OCI-LY7 (cell line): ENCODE results near the gene HDGFL2.

Source experiments
- EZH2phosphoT487 ChIP-seq: fragments of 200-600 bp; sonication (generic); IDR thresholded peaks from 2 replicates; pipeline ENCODE4 v1.6.1; 2018; ENCODE audit warnings: low read depth, borderline replicate concordance, mild to moderate bottlenecking, mixed run types, antibody characterized with exemption, low read length, moderate library complexity, mixed read lengths
- TF ChIP-seq, protein P1 (sequence below): fragments of 200-600 bp; sonication (generic); conservative IDR thresholded peaks from 2 replicates; pipeline ENCODE4 v1.5.1; 2014; ENCODE audit warnings: mild to moderate bottlenecking, antibody characterized with exemption, low read length, moderate library complexity, mixed read lengths

- TF ChIP-seq, protein P1, sequence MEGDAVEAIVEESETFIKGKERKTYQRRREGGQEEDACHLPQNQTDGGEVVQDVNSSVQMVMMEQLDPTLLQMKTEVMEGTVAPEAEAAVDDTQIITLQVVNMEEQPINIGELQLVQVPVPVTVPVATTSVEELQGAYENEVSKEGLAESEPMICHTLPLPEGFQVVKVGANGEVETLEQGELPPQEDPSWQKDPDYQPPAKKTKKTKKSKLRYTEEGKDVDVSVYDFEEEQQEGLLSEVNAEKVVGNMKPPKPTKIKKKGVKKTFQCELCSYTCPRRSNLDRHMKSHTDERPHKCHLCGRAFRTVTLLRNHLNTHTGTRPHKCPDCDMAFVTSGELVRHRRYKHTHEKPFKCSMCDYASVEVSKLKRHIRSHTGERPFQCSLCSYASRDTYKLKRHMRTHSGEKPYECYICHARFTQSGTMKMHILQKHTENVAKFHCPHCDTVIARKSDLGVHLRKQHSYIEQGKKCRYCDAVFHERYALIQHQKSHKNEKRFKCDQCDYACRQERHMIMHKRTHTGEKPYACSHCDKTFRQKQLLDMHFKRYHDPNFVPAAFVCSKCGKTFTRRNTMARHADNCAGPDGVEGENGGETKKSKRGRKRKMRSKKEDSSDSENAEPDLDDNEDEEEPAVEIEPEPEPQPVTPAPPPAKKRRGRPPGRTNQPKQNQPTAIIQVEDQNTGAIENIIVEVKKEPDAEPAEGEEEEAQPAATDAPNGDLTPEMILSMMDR, result no peak
- no peak for TF ChIP-seq EZH2phosphoT487
These were observed 20.4 kb downstream of the HDGFL2 start for GRCh38 chr19:4492337-4493103.
